ENCODE results near the gene ASB8.
A peak's percentile ranks its signal among the peaks of the same experiment; 100 is the strongest.

Gene ASB8, protein sequence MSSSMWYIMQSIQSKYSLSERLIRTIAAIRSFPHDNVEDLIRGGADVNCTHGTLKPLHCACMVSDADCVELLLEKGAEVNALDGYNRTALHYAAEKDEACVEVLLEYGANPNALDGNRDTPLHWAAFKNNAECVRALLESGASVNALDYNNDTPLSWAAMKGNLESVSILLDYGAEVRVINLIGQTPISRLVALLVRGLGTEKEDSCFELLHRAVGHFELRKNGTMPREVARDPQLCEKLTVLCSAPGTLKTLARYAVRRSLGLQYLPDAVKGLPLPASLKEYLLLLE

DNA sequence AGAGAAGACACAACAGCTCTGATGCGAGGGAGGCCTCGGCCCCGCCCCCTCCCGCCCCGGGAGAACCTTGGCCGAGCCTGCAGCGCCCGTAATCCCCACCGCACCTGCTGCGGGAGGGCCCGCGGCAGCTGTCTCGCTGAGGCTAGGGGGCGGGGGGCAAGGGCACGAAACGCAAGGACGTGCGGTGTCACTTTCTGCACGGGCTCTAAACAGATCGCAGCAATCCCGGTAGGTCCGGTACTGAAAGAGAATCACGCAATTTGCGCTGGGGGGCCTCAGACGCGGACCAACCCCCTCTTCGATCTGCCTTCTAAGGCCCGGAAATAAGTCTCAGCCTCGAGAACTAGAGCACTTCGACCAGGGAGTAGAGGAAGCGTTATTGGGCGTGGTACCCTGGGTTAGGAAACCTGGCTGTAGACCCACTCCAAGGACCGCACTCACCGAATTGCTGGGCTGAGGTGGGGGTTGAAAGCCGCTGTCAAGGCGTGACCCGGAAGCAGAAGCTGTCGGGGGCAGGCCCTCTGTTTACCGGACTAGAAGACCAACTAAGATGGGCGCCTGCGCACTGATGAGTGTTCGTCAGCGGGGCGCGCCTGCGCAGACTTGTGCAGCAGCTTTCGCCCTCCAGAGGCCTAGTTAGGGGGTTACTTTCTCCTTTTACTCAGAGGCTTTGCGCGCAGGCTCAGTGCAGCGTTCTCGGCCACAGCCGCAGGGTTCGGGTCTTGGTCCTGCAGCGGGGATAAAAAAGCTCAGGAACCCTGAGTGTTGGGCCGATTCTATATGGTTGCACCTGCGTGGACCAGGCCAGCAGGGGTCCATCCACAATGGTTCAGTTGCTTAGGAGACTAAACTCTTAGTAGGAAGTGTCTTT, at the start of gene ASB8:
Gene ASB8 (minus strand): TSS at position 498 of the 871 bp plus-strand sequence. CDS start 4,019 bp downstream, outside the sequence.
- DNase-seq, result peak; percentile 99 to 100 (median 99)

- DNase-seq, result no peak
Observed at GRCh38 chr12:48203192-48203591, 45.9 kb upstream of the ASB8 start, which contains the start of gene OR10AD1. Gene OR10AD1, minus strand, starts transcription at chr12:48203292. Its CDS starts 0 bp downstream, at chr12:48203292.

GRCh38 chr12:48202766-48203165, 45.5 kb upstream of the ASB8 start:
- DNase-seq, result no peak

GRCh38 chr12:48201516-48201915, 44.2 kb upstream of the ASB8 start:
- DNase-seq, result no peak

DNA sequence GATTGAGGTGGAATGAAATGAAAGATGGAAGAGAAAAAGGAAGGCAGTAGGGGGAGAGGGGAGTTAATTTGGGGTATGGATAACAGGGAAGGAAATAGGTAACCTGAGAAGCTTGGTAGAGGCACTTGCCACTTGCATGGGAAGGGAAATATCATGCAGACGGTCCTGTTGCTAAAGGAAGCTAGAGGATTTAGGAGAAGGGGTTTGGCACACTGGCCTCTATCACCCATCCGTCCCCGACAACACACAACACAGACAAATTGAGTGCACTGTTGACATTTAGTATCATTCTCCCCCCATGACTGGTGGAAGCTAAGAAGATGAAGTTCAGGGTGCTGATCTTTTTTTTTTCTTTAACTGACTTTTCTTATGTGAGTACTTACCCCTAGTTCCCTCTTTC, 43.8 kb upstream of the ASB8 start:
- no peak for DNase-seq

GRCh38 chr12:48199774-48200221, 42.5 kb upstream of the ASB8 start:
- DNase-seq, result no peak

DNA sequence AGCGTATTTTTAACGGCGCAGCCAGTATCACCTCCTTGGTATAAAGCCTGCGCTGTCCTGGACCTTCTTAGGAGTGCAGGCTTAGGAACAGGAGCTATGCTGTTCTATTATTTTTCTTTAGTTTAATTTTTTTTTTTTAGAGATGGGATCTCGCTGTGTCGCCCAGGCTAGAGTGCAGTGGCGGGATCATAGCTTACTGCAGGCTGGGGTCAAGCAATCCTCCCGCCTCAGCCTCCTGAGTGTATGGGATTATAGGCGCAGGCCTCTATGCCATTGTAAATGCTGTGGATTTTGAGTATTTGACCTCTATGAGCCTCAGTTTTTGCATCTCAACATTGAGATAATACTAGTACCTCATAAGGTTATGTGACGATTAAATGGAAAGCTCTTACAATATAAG, 41.7 kb upstream of the ASB8 start:
- no peak for DNase-seq

GRCh38 chr12:48198672-48198971, 41.3 kb upstream of the ASB8 start:
- peak in 1 of 3 experiments; percentile 52 for DNase-seq

GRCh38 chr12:48197971-48198671, 40.8 kb upstream of the ASB8 start:
- peak; percentile 98 to 99 (median 99) for DNase-seq

GRCh38 chr12:48197549-48197970, 40.2 kb upstream of the ASB8 start:
- DNase-seq, result peak in 2 of 3 experiments; percentile 77 to 91

DNA sequence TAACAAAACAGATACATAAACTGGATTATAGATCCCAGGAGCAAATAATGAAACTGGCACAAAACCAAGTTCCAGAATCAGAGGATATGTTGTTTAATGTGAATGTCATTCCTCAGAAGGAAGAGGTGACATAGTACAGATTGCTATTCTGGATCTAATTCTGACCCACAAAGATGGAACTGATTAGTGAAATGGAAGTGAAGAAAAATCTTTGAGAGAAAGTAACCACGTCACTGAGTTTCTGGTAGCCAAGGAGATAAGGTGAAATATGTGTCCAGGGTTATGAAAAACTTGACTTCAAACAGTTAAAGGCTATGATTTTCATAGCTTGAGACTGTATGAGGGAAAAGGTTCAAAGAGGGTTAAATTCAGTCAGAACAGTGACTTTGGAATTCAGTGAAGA, 37.5 kb upstream of the ASB8 start:
- DNase-seq, result no peak

DNA sequence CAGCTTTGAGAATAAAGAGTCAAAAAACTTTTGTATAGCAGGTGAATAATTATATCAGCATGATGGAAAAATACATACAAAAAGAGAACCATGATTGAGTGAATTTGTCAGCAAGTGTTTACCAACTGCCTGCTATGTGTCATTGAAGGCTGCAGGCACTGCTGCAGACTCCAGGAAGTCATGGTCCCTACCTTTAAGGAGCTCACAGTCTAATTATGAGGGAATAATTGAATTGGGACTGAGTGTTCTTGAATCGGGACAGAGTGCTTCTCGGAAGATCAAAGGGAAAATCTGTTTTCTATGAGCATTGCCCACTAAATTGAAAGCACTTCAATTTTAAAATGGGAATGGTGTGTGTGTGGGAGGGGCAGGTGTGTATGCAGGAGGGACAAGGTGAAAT, 36.3 kb upstream of the ASB8 start:
- peak in 1 of 3 experiments; percentile 6 for DNase-seq

DNA sequence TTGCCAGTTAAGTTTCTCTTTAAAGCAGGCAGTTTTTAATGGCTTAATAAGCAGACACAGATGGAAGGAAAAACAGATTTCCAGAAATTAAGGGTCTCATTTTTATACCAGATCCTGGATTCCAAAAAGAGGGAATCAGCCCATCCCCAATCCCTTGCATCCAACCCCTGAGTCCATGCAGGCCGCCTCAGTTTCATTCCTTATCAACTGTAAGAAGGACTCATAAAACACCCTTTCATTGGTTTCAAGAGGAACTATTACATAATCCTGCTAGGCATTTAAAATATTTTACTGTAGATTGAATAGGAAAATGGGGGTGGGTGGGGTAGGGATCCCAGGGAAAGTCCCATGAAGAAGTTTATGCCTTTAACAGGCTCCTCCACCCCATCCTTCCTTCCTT, 35.5 kb upstream of the ASB8 start:
- no peak for DNase-seq

- no peak for DNase-seq
Observed at GRCh38 chr12:48191096-48191495, 33.8 kb upstream of the ASB8 start.

DNA sequence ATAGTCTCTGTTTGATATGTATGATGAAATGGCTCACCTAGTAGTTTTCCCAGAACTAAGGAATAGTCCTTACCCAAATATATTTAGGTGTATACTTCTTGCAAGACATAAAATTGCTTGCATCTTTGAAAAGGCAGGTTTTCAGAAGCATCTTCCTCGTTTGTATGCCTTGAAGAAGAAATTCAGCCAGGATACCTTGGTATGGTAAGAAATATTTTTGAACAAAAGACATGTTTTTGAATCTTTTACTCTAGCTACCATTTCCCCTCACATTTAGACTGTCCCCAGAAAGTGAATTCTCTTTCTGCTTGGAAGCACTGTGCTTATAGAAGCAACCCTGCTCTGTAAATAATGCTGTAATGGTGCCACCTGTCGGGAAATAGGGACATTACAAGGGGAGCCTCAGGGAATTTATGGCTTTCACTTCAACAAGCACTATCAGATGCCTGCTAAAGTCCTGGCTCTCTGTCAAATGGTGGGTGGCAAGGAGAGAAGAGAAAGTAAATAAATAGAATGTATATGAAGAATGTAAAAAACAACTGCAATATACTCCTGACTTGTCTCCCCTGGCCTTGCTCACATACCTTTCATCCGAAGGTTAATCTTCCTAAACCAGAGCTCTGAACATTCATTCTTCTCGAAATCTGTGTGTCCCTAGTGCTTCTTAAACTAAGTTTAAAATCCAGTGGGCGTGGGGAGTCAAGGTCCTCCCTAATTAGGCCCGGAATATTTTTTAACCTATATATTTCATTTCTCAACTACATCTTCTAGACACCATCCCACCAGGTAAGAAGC, 32.2 kb upstream of the ASB8 start:
- DNase-seq, result peak; percentile 61 to 90 (median 74)

- DNase-seq, result no peak
Observed at GRCh38 chr12:48187916-48188695, 30.8 kb upstream of the ASB8 start.

DNA sequence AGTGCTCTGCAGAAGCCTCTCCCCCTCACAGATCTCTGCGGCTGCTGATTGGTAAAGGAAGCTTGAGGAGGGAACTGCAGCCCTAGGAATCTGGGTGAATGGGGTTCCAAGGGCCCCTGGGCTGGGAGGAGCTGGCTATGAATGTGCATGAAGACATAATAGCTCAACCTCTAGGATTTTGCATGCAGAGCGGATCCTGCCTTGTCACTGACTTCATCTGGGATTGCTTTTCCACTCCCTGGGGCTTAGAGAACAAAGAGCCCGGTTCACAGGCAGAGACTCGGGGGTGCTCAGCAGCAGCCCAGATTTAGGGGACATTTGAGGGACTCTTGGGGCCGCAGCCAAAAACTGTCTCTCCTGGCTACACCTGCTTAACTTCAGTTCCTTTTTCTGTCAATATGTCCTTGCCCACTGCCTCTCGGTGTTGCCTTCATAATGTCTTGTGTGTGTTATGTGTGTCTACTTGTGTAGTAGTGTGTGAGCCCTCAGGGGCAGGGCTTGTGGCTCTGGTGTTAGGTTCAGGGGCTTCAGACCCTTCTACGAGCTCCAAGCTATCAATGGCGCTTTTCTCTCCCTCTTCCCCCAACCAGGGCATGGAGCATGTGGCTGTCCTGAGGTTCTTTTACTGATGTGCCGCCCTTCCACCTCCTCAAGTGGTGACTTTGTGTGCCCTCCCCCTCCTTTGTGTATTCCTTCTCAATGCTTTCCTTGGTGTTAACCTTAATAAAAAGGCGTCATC, 28.0 kb upstream of the ASB8 start:
- DNase-seq, result no peak

DNA sequence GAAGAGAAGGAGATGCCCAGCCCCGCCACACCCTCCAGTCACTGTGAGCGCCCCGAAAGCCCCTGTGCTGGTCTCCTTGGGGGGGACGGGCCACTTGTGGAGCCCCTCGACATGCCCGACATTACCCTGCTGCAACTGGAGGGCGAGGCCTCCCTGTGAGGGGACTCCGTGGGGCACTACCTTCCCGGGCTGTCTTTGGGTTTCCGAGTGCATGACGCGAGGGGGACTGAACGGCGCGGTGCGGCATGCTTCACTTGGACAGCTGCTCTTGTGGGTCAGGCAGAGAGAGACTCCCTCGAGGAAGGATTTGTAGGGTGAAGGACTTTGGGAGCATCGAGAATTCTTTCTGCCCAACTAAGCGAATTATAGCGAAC, 27.2 kb upstream of the ASB8 start:
- DNase-seq, result no peak

- peak in 1 of 3 experiments; percentile 74 for DNase-seq
Observed at GRCh38 chr12:48183876-48184548, 26.7 kb upstream of the ASB8 start.
